ENCODE data around the gene CREB3L2. TPM values are rescaled to one million over a fixed set of nuclear protein-coding genes. Genes with fewer than 3 reads are reported as not detected.

Gene CREB3L2
- total and polyA plus RNA-seq, 2 donors (not counting 1 experiment from before 2014, with no cell fraction given): 13.8 to 25.1 TPM

GRCh38 chr7:137962875-137963507, 38.9 kb downstream of the CREB3L2 start:
- no peaks in the 10 kb centered on the region for H3K27me3 Mint-ChIP-seq
- H3K27ac Mint-ChIP-seq: no peak overlapping the region
- Histone ChIP-seq H4K20me1 (ENCODE audit: control insufficient read depth, insufficient read depth, low read length, poor library complexity, severe bottlenecking) (peaks cover 17% of the 10 kb centered on the region), H3K9me3 (ENCODE audit: control extremely low read depth in 1 of 3, control insufficient read depth in 2 of 3, insufficient read depth in 1 of 3, low read length in 2 of 3) (no peaks in the 10 kb centered on the region), H3K27me3 (replicated peaks in 1 of 4; ENCODE audit: control extremely low read depth in 1 of 4, control insufficient read depth in 3 of 4, insufficient read depth in 4 of 4, low read length in 3 of 4) (no peaks in the 10 kb centered on the region), H3K79me2 (ENCODE audit: control insufficient read depth, insufficient read depth, low read length) (peaks cover 18% of the 10 kb centered on the region), H3K4me3 (ENCODE audit: control extremely low read depth in 1 of 5, extremely low read depth in 1 of 5, insufficient read depth in 1 of 5, low read depth in 2 of 5, low read length in 4 of 5) (no peak overlapping the region), H3K27ac (ENCODE audit: low read length in 2 of 2) (no peak overlapping the region), H3K9ac (ENCODE audit: low read length) (no peak overlapping the region), H3K36me3 (replicated peaks in 1 of 2; ENCODE audit: control extremely low read depth in 1 of 2, control insufficient read depth in 1 of 2, extremely low read depth in 1 of 2, insufficient read depth in 2 of 2, low read length in 1 of 2) (no peaks in the 10 kb centered on the region), H3K4me1 (ENCODE audit: control insufficient read depth in 2 of 2, insufficient read depth in 2 of 2, low read length in 2 of 2) (peaks cover 7 to 13% of the 10 kb centered on the region in 2 donors), H3K4me2 (replicated peaks; ENCODE audit: low read depth, low read length, poor library complexity, severe bottlenecking) (no peak overlapping the region), H2AFZ (ENCODE audit: insufficient read depth, low read depth, low read length, poor library complexity, severe bottlenecking) (no peak overlapping the region)
- DNase-seq (no peak), ATAC-seq (ENCODE audit: low read depth) (no peak)
- 89% methylated on average over 3 of the region's 7 CpGs for WGBS (ENCODE audit: insufficient coverage)
- TF ChIP-seq EZH2 (IDR thresholded peaks at IDR 0.05; ENCODE audit: borderline replicate concordance, insufficient read depth, low read depth, low read length, poor library complexity, severe bottlenecking) (no peak), CTCF (IDR thresholded peaks at IDR 0.05) (no peak)
- no peaks in the 10 kb centered on the region for H3K9me3 Mint-ChIP-seq (ENCODE audit: insufficient read depth)
- intact Hi-C loops (cut with micrococcal nuclease): no loop called here
- ChIA-PET POLR2A (no interaction called here), CTCF (interaction anchor here (0.8 to 1.0 kb wide), 2 partner anchors 46 to 59 kb away, joined by 3 to 4 read pairs; no protein-coding TSS in a partner anchor)
- H3K4me3 Mint-ChIP-seq: no peak overlapping the region
- peaks cover 33% of the 10 kb centered on the region for H3K4me1 Mint-ChIP-seq

DNA sequence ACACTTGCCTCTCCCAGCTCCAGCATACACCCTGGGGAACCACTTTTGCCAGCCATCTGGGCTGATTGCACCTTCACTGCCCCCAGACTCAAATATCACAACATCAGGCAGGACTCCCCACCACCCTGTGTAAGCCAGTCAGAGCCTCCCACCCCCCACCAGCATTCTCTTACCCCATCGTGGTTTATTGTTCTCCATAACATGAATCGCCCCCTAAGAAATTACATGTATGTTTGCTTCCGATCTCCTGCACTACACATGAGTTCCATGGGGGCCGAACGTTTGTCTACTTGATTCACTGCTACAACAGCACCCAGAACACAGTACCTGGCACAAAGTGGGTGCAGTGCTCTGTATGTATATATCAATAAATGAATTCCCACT, 39.4 kb downstream of the CREB3L2 start:
- Histone ChIP-seq H3K79me2 (ENCODE audit: control insufficient read depth, insufficient read depth, low read length) (peaks cover 13% of the 10 kb centered on the region), H4K20me1 (ENCODE audit: control insufficient read depth, insufficient read depth, low read length, poor library complexity, severe bottlenecking) (peaks cover 12% of the 10 kb centered on the region), H2AFZ (ENCODE audit: insufficient read depth, low read depth, low read length, poor library complexity, severe bottlenecking) (no peak overlapping the region), H3K4me3 (ENCODE audit: control extremely low read depth in 1 of 5, extremely low read depth in 1 of 5, insufficient read depth in 1 of 5, low read depth in 2 of 5, low read length in 4 of 5) (no peak overlapping the region), H3K4me1 (ENCODE audit: control insufficient read depth in 2 of 2, insufficient read depth in 2 of 2, low read length in 2 of 2) (peaks cover 7 to 13% of the 10 kb centered on the region in 2 donors), H3K9ac (ENCODE audit: low read length) (no peak overlapping the region), H3K9me3 (ENCODE audit: control extremely low read depth in 1 of 3, control insufficient read depth in 2 of 3, insufficient read depth in 1 of 3, low read length in 2 of 3) (no peaks in the 10 kb centered on the region), H3K4me2 (replicated peaks; ENCODE audit: low read depth, low read length, poor library complexity, severe bottlenecking) (no peak overlapping the region), H3K36me3 (replicated peaks in 1 of 2; ENCODE audit: control extremely low read depth in 1 of 2, control insufficient read depth in 1 of 2, extremely low read depth in 1 of 2, insufficient read depth in 2 of 2, low read length in 1 of 2) (no peaks in the 10 kb centered on the region), H3K27ac (ENCODE audit: low read length in 2 of 2) (no peak overlapping the region), H3K27me3 (replicated peaks in 1 of 4; ENCODE audit: control extremely low read depth in 1 of 4, control insufficient read depth in 3 of 4, insufficient read depth in 4 of 4, low read length in 3 of 4) (no peaks in the 10 kb centered on the region)
- no peaks in the 10 kb centered on the region for H3K9me3 Mint-ChIP-seq (ENCODE audit: insufficient read depth)
- 94% methylated on average over 3 of the region's 5 CpGs for WGBS (ENCODE audit: insufficient coverage)
- H3K27me3 Mint-ChIP-seq: no peaks in the 10 kb centered on the region
- DNase-seq (no peak), ATAC-seq (ENCODE audit: low read depth) (no peak)
- peaks cover 30% of the 10 kb centered on the region for H3K4me1 Mint-ChIP-seq
- no peak for TF ChIP-seq CTCF (IDR thresholded peaks at IDR 0.05)
- no peak for TF ChIP-seq EZH2 (IDR thresholded peaks at IDR 0.05; ENCODE audit: borderline replicate concordance, insufficient read depth, low read depth, low read length, poor library complexity, severe bottlenecking)
- no peak overlapping the region for H3K27ac Mint-ChIP-seq
- CTCF ChIA-PET: interaction anchor here (1.0 kb wide), 1 partner anchor 46 kb away, joined by 4 read pairs; no protein-coding TSS in a partner anchor
- H3K4me3 Mint-ChIP-seq: no peak overlapping the region
- intact Hi-C loops (cut with micrococcal nuclease): no loop called here
- POLR2A ChIA-PET: no interaction called here

Data from B cell (primary cell).